PC-3 (cell line): ENCODE data around the gene PREB. TPM values are rescaled to one million over a fixed set of nuclear protein-coding genes. Genes with fewer than 3 reads are reported as not detected.

ENCODE experiments used
- ATAC-seq: fragments of 200-7000 bp; cut with Tn5 transposase; 2 replicates; pipeline ENCODE4 v1.9.1; 2020; ENCODE audit warnings: mild to moderate bottlenecking, moderate library complexity
- BruUV-seq: library from RNA; stranded (reverse); fragments of 400-500 nt; replicated peaks from 2 replicates; lab custom pipeline; 2021; lab: Mats Ljungman, UMichigan
- CTCF ChIA-PET: fragments of 300-600 bp; sonication (Branson Sonifier 250); formaldehyde crosslinking; loops from one replicate; lab custom pipeline; 2022; ENCODE audit warnings: antibody characterized with exemption; lab: Charles Lee
- POLR2A ChIA-PET: fragments of 300-600 bp; sonication (Branson Sonifier 250); formaldehyde crosslinking; loops from one replicate; lab custom pipeline; 2022; ENCODE audit warnings: antibody characterized with exemption; ENCODE audit not compliant: unreplicated experiment; lab: Charles Lee
- DNase-seq: peaks from one replicate; pipeline ENCODE4 v3.0.0-alpha.2; 2015
- H2AFZ ChIP-seq: fragments of 300-600 bp; sonication (generic); 2 replicates; pipeline ENCODE4 v1.6.0; 2016; ENCODE audit warnings: antibody characterized with exemption, low read length
- H3F3A ChIP-seq: fragments of 300-600 bp; sonication (generic); one replicate; pipeline ENCODE4 v1.6.0; 2017; ENCODE audit warnings: antibody characterized with exemption, low read length, control low read depth, mild to moderate bottlenecking; ENCODE audit not compliant: unreplicated experiment
- H3K27ac ChIP-seq: fragments of 300-600 bp; sonication (generic); 2 replicates; pipeline ENCODE4 v1.5.1; 2016; ENCODE audit warnings: mild to moderate bottlenecking, low read length
- H3K27me3 ChIP-seq: fragments of 300-600 bp; sonication (generic); 2 replicates; pipeline ENCODE4 v1.6.1; 2016; ENCODE audit warnings: low read length, mixed read lengths
- H3K36me3 ChIP-seq: fragments of 300-600 bp; sonication (generic); 2 replicates; pipeline ENCODE4 v1.6.1; 2016; ENCODE audit warnings: low read depth, mixed run types, low read length, mixed read lengths
- H3K4me1 ChIP-seq: fragments of 300-600 bp; sonication (generic); 2 replicates; pipeline ENCODE4 v1.5.1; 2016; ENCODE audit warnings: low read length; ENCODE audit not compliant: insufficient read depth
- H3K4me2 ChIP-seq: fragments of 300-600 bp; sonication (generic); 2 replicates; pipeline ENCODE4 v1.6.0; 2016; ENCODE audit warnings: low read length
- H3K4me3 ChIP-seq: fragments of 300-600 bp; sonication (generic); 2 replicates; pipeline ENCODE4 v1.5.1; 2016; ENCODE audit warnings: mild to moderate bottlenecking, low read length, mixed read lengths
- H3K79me2 ChIP-seq: fragments of 300-600 bp; sonication (generic); 2 replicates; pipeline ENCODE4 v1.6.1; 2017; ENCODE audit warnings: low read length, mixed read lengths
- H3K9ac ChIP-seq: fragments of 300-600 bp; sonication (generic); 2 replicates; pipeline ENCODE4 v1.6.0; 2016; ENCODE audit warnings: mild to moderate bottlenecking, low read length
- H3K9me2 ChIP-seq: fragments of 300-600 bp; sonication (generic); replicated peaks from 2 replicates; pipeline ENCODE4 v1.6.1; 2016; ENCODE audit warnings: mixed run types, low read length, mixed read lengths
- H3K9me3 ChIP-seq: fragments of 300-600 bp; sonication (generic); 2 replicates; pipeline ENCODE4 v1.6.1; 2016; ENCODE audit warnings: low read length, mixed read lengths
- H4K20me1 ChIP-seq: fragments of 300-600 bp; sonication (generic); 2 replicates; pipeline ENCODE4 v1.6.1; 2016; ENCODE audit warnings: low read length, mixed read lengths
- EZH2 ChIP-seq: fragments of 300-600 bp; sonication (generic); IDR thresholded peaks from one replicate; pipeline ENCODE4 v1.6.1; 2017; ENCODE audit warnings: antibody characterized with exemption, mild to moderate bottlenecking, low read length; ENCODE audit not compliant: unreplicated experiment
- EZH2phosphoT487 ChIP-seq: fragments of 300-600 bp; sonication (generic); IDR thresholded peaks from 2 replicates; pipeline ENCODE4 v1.6.1; 2018; ENCODE audit warnings: mild to moderate bottlenecking, antibody characterized with exemption, low read length, borderline replicate concordance
- intact Hi-C: fragments of 100-400 bp; cut with micrococcal nuclease; formaldehyde crosslinking; loops from 2 replicates; pipeline ENCODE4 v1.9.0; 2023
- total RNA-seq: library from RNA; depleted of rRNA; stranded (reverse); fragments of >200 nt; gene quantifications from 2 replicates; pipeline ENCODE4 v1.2.3, GENCODE V29; 2014
- TF ChIP-seq, protein P1 (sequence below): fragments of 300-600 bp; sonication (generic); conservative IDR thresholded peaks from 2 replicates; pipeline ENCODE4 v1.5.1; 2017; ENCODE audit warnings: antibody characterized with exemption, low read depth, mild to moderate bottlenecking, low read length

The PREB gene
- total RNA-seq, 1 experiment from 2014 or later: 85.6 TPM

DNA sequence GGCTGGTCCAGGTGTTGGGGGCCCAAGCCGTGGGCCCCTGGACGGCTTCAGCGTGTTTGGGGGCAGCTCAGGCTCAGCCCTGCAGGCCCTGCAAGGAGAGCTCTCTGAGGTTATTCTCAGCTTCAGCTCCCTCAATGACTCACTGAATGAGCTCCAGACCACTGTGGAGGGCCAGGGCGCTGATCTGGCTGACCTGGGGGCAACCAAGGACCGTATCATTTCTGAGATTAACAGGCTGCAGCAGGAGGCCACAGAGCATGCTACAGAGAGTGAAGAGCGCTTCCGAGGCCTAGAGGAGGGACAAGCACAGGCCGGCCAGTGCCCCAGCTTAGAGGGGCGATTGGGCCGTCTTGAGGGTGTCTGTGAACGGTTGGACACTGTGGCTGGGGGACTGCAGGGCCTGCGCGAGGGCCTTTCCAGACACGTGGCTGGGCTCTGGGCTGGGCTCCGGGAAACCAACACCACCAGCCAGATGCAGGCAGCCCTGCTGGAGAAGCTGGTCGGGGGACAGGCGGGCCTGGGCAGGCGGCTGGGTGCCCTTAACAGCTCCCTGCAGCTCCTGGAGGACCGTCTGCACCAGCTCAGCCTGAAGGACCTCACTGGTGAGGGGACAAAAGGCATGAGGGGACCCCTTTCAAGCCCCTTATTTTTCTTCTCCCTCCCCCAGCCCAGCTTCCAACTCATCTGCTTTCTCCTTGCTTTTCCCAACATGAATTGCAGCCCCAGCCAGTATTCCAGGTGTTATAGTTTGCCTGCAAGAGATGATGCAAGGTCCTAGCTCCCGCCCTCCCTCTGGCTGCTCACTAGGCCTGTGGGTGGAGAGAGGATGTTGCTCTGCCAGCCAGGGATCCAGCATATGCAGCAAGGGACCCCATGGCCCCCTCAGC is 50.8 kb downstream of the PREB start:
- intact Hi-C loops: no loop called here
- H3K27ac ChIP-seq: no peak overlapping the region
- no peaks in the 10 kb centered on the region for H3F3A ChIP-seq
- H3K36me3 ChIP-seq: no peaks in the 10 kb centered on the region
- ATAC-seq: no peak
- H3K9me2 ChIP-seq: no peaks in the 10 kb centered on the region
- H3K9ac ChIP-seq: no peak overlapping the region
- no peaks in the 10 kb centered on the region for H3K9me3 ChIP-seq
- ChIA-PET CTCF (no interaction called here), POLR2A (interaction anchor here (0.5 kb wide), 1 partner anchor 295 kb away, joined by 3 read pairs; no protein-coding TSS in a partner anchor)
- H3K79me2 ChIP-seq: no peaks in the 10 kb centered on the region
- H3K4me2 ChIP-seq: no peak overlapping the region
- no peak overlapping the region for H3K4me3 ChIP-seq
- BruUV-seq: no TSS peak
- DNase-seq: no peak
- peaks cover 19% of the 10 kb centered on the region; the same call in 1 of the 2 replicates for H3K4me1 ChIP-seq
- no peaks in the 10 kb centered on the region for H3K27me3 ChIP-seq
- H2AFZ ChIP-seq: no peak overlapping the region
- TF ChIP-seq, protein P1, sequence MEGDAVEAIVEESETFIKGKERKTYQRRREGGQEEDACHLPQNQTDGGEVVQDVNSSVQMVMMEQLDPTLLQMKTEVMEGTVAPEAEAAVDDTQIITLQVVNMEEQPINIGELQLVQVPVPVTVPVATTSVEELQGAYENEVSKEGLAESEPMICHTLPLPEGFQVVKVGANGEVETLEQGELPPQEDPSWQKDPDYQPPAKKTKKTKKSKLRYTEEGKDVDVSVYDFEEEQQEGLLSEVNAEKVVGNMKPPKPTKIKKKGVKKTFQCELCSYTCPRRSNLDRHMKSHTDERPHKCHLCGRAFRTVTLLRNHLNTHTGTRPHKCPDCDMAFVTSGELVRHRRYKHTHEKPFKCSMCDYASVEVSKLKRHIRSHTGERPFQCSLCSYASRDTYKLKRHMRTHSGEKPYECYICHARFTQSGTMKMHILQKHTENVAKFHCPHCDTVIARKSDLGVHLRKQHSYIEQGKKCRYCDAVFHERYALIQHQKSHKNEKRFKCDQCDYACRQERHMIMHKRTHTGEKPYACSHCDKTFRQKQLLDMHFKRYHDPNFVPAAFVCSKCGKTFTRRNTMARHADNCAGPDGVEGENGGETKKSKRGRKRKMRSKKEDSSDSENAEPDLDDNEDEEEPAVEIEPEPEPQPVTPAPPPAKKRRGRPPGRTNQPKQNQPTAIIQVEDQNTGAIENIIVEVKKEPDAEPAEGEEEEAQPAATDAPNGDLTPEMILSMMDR: no peak
- TF ChIP-seq EZH2 (no peak), EZH2phosphoT487 (no peak)
- no peaks in the 10 kb centered on the region for H4K20me1 ChIP-seq

DNA sequence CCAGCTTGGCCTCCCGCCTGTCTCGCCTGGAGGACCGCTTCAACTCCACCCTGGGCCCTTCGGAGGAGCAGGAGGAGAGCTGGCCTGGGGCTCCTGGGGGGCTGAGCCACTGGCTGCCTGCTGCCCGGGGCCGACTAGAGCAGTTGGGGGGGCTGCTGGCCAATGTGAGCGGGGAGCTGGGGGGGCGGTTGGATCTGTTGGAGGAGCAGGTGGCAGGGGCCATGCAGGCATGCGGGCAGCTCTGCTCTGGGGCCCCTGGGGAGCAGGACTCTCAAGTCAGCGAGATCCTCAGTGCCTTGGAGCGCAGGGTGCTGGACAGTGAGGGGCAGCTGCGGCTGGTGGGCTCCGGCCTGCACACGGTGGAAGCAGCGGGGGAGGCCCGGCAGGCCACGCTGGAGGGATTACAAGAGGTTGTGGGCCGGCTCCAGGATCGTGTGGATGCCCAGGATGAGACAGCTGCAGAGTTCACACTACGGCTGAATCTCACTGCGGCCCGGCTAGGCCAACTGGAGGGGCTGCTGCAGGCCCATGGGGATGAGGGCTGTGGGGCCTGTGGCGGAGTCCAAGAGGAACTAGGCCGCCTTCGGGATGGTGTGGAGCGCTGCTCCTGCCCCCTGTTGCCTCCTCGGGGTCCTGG is 51.5 kb downstream of the PREB start:
- H3K36me3 ChIP-seq: no peaks in the 10 kb centered on the region
- no peaks in the 10 kb centered on the region for H3K27me3 ChIP-seq
- H3K79me2 ChIP-seq: no peaks in the 10 kb centered on the region
- no peak for DNase-seq
- ATAC-seq: no peak
- ChIA-PET POLR2A (no interaction called here), CTCF (no interaction called here)
- H3K4me3 ChIP-seq: no peak overlapping the region
- no peaks in the 10 kb centered on the region for H3K9me2 ChIP-seq
- no peaks in the 10 kb centered on the region for H3K9me3 ChIP-seq
- intact Hi-C loops: no loop called here
- H3F3A ChIP-seq: no peaks in the 10 kb centered on the region
- no TSS peak for BruUV-seq
- H2AFZ ChIP-seq: no peak overlapping the region
- no peak overlapping the region for H3K27ac ChIP-seq
- H3K9ac ChIP-seq: no peak overlapping the region
- no peaks in the 10 kb centered on the region for H4K20me1 ChIP-seq
- TF ChIP-seq EZH2phosphoT487: no peak
- TF ChIP-seq EZH2: no peak
- TF ChIP-seq, protein P1: no peak
- H3K4me2 ChIP-seq: no peak overlapping the region
- H3K4me1 ChIP-seq: peaks cover 19% of the 10 kb centered on the region; the same call in 1 of the 2 replicates
